ENCODE measurements around the gene NDUFV3.

- TF ChIP-seq CTCF (IDR thresholded peaks at IDR 0.05), result no peak
- TF ChIP-seq ZFX (IDR thresholded peaks at IDR 0.05; ENCODE audit: borderline replicate concordance), result no peak
Observed at GRCh38 chr21:42906233-42906632, 13.1 kb downstream of the NDUFV3 start.
